Activated T-cell treated with anti-CD3 and anti-CD28 coated beads for 24 hours (primary cell): ENCODE data around the gene GLT1D1.

Experiments used
- DNase-seq: peaks from one replicate; pipeline ENCODE4 v3.0.0-alpha.2; 2020; ENCODE audit warnings: low read depth

Gene GLT1D1

DNA sequence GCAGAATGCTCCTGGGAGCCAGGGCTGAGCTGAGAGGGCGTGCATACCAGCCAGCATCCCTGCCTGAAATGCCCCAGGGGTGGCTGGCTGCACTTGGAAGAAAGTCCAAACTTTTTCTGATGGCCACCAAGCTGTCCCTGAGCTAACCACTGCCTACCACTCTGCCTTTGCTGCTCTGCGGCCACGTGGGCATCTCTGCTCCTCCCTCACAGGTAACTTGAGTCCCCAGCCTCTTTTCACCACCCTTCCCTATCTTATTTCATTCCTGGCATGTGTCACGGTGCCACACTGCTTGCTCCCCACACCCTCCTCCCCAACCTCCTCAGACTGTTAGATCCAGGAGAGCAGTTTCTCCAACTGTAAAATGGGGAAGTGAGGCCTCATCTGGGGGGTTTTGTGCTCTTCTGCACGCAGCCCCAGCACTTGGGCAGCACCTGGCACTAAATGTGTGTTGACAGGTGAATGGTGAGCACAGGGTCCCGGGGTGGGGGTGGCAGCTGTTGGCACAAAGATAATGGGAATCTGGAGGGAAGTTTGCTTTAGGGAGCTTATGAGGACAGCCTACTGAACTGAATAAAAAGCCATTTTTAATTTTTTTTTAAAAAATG lies 113.0 kb downstream of the GLT1D1 start:
- DNase-seq: no peak

DNA sequence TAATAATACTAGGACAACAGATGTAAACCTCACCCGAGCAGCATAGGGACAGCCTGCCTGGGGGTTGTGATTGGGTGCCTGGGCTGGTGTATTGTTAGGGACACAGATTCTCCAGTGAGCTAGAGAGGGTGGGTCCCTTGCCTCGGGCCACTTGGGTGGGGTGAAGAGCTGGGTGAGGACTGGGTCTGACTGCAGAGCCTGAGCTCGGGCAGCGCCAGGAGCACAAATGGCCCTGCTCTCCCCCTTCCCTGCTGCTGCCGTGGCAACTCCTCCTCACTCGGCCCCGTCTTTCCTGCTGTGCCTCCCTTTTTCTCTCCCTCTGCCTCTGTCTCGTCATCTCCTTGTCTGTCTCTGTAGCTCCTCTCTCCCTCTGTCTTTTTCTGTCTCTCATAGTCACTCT lies 115.4 kb downstream of the GLT1D1 start:
- DNase-seq: no peak

DNA sequence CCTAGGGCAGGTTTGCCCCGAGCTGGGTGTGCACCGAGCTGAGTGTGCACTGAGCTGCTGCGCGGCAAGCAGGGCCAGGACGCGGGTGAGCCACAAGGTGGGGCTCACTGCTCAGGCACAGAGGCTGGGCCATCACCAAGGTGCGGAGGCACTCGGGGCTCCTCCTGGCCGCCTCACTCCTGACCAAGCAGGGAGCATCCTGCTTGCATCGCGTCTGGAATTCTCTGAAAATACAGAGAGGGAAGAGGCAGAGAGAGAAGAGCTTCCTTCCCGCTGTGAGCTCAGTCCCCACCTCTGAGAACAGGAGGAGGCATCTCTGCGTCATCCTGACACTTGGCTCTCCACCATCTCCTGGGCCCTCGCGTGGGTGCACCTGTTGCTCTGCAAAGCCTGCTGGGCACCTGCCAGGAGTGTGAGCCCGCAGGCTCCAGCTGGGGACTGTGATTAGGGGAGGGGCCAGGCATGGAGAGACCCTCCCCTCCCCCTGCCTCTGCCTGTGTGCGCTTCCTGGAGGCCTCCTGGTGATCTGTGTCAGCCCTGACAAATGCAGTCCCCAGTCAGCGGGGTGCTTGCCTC lies 116.3 kb downstream of the GLT1D1 start:
- no peak for DNase-seq

DNA sequence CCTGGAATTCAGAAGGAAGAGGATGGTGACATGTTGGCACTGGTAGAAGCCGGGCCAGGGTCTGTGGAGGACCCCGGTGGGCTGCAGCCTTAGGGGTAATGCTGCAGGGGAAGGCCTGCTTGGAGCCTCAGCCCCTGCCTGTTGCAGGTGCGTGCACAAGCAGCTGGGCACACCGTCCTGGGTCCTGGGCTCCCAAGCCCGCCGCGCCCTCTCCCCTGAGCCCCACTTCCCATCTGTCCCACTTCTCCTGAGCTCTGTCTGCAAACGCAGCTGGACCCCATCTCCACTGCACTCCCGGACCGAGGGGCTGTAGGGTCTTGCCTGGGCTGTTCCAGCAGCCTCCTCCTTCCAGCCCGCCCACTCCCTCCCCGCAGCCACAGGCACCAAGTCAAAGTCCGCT lies 116.8 kb downstream of the GLT1D1 start:
- DNase-seq: no peak

- no peak for DNase-seq
Observed at GRCh38 chr12:128970941-128971340, 117.7 kb downstream of the GLT1D1 start.

- no peak for DNase-seq
Observed at GRCh38 chr12:128971802-128972201, 118.5 kb downstream of the GLT1D1 start.

DNA sequence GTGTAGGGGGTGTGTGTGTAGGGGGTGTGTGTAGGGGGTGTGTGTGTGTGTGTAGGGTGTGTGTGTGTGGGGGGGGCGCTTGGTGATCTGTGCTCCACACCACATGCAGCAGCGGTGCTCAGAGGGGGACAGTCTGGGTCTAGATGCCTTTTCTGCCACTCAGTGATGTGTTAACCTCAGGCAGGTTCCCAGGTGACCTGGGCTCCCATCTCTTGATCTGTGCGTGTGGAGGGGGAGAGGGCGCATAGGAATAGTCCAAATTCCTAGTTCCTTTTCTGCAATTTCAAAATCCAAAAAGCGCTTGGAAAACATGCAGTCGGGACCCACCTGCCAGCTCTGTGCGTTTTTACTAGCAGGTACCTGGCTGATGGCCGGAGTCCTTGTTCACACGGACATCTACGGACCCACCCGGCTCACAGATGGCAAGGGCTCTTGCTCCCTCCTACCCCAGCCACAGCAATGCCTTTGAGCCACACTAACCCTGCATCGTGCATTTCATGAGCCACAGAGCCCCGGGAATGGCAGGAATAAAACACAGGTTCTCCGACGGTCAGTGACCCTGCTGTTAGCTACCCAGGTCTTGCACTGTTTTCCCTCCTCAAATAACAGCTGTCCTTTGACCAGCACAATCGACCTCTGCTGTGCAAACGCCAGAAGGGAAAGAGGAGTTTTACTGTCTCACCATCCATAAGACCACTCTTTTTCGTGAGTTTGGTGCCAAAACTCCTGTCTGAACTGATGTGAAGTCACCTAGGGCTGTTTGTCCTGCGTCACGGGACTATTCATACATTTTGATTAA lies 120.8 kb downstream of the GLT1D1 start:
- no peak for DNase-seq

DNA sequence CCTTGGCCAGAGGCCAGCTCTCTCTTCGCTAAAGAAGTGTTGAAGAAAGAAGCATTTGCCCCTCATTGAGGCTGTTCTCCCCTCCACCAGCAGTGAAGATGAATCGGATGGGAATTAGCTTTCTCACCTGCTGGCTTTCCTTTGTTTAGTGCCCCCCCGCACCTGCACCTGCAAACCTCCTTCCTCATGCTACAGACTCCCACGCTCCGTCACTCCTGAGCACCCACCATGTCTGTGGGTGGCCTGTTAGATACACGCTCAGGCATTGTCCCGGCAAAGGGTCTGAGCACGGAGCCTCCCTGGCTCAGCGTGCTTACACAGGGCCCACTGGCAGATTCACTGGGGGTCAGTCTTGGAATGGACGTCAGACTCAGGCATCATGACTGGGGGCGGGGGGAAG lies 121.6 kb downstream of the GLT1D1 start:
- DNase-seq: no peak

GRCh38 chr12:128976120-128976738 lies 123.0 kb downstream of the GLT1D1 start:
- no peak for DNase-seq

- no peak for DNase-seq
Observed at GRCh38 chr12:128977441-128977840, 124.2 kb downstream of the GLT1D1 start.

- no peak for DNase-seq
Observed at GRCh38 chr12:128978067-128978466, 124.8 kb downstream of the GLT1D1 start.

DNA sequence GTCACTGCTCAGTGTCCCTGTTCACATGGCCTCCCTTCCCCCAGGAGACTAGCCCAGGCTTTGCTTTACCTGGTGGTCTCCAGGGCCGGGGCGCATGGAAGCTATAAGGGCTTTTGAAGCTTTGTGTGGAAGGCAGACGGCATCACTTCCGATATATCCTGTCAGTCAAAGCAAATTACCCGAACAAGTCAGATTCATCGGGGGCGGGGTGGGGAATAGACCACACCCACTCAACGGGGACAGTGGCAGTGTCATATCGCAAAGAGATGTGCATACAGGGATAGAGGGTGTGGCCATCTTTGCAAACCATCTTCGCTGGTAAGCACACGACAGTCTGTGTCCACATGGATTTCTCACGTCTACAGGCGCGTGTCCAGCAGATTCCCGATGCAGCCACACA lies 127.3 kb downstream of the GLT1D1 start:
- no peak for DNase-seq

DNA sequence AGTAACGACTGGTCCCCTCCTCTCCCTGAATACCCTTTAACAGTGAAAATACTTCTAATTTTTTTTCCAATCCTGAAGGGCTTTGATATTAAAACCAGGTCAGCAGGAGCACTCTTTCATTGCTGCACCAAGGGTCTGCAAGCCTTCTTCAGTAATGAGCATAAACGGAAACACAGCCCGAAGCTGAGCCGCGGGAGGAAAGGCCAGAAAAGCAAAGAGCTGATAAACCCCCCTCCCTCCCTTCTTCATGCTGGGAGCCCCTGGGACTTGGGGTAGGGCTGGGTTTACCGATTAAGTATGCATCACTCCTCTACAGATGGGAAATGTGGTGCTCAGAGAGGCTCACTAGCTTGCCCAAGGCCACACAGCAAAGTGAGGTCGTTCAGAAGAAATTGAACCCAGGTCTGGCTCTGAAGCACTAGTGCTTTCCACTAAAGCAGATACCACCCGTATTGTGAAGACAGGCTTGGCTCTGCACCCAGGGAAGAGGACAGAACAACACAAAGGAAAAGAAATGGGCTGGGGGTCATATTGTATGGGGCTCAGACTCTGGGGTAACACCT lies 128.8 kb downstream of the GLT1D1 start:
- DNase-seq: no peak

- DNase-seq: no peak
Observed at GRCh38 chr12:128982933-128983332, 129.7 kb downstream of the GLT1D1 start.

DNA sequence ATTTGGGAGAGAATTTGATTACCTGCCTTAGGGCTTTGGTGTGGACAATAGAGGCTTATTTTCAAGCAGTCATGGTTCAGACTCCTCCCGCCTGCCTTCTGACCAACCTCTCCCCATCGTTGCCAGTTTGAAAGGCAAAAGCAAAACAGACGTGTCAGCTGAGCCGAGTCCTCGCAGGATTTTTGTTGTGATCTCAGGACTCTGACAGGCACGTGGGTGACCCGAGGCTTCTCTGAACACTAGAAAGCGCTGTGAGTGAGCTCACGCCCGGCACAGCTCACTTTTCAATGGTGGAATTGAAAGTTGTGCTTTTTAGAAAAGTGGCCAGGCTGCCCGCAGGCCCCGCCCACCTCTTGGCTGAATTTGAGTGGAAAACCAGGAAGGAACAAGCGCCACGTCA lies 130.1 kb downstream of the GLT1D1 start:
- no peak for DNase-seq

DNA sequence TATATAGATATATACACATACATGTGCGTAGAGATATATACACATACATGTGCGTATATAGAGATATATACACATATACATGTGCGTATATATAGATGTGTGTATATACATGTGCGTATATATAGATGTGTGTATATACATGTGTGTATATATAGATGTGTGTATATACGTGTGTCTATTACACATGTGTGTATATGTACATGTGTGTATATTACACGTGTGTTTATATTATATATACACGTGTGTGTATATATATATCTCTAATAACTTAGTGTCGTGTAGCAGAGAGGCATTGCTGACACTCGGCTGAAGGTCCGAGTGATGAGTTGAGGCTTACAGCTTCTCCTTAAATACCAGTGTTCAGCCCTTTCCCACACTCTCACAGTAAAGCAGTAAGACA lies 133.7 kb downstream of the GLT1D1 start:
- DNase-seq: no peak

- DNase-seq: no peak
Observed at GRCh38 chr12:128989287-128989686, 136.0 kb downstream of the GLT1D1 start.

DNA sequence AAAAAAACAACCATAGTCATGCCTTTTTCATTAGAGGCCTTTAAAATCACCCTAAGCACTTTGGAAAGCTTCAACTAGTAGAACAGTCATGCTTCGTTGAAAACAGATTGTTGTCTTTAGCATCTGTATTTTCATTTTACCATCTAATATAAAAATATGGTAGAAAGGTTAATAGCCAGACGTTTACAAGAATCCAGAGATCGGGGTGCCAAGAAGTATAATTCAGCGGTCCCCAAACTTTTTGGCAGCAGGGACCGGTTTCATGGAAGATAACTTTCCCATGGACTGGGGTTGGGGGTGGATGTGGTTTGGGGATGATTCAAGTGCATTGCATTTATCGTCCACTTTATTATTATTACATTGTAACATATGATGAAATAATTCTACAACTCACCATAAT lies 138.4 kb downstream of the GLT1D1 start:
- DNase-seq: no peak

- DNase-seq: no peak
Observed at GRCh38 chr12:128992116-128992515, 138.8 kb downstream of the GLT1D1 start.

- DNase-seq: no peak
Observed at GRCh38 chr12:128992550-128992949, 139.3 kb downstream of the GLT1D1 start.

- no peak for DNase-seq
Observed at GRCh38 chr12:128994856-128995255, 141.6 kb downstream of the GLT1D1 start.

DNA sequence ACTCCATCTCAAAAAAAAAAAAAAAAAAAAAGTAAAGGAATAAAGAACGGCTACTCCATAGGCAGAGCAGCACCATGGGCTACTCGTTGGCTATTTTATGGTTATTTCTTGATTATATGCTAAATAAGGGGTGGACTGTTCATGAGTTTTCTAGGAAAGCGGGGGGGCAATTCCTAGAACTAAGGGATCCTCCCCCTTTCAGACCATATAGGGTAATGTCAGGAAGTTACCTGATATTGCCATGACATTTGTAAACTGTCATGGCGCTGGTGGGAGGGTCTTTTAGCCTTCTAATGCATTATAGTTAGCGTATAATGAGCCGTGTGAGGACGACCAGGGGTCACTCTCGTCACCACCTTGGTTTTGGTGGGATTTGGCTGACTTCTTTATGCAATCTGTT lies 142.3 kb downstream of the GLT1D1 start:
- no peak for DNase-seq

DNA sequence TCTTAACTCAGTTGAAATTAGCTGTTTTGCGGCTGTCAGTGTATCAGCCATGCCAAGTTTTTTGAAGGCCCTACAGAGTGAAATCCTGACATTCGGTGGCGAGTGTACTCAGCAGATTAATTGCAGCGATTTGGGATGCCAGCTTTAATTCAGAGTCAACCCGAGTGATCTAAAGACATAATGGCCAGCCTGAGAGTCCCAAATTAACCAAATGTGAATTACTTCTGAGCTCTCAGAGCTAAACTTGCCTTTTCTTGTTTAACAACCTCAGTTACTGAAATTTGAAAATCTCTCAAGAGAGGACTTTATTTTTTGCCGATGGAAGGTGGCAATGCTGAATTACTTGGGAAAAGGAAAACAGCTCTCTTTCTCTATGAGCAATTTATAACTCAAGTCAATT lies 148.5 kb downstream of the GLT1D1 start:
- DNase-seq: no peak
